HepG2 (cell line): ENCODE measurements around the gene EEIG1. TPM values are rescaled to one million over a fixed set of nuclear protein-coding genes. Genes with fewer than 3 reads are reported as not detected.
A peak's percentile ranks its signal among the peaks of the same experiment; 100 is the strongest.

Experiments used
- EZH2 ChIP-seq: conservative IDR thresholded peaks from 2 replicates; pipeline ENCODE4 v1.6.1; 2012; ENCODE audit warnings: mild to moderate bottlenecking, low read depth, low read length, moderate library complexity
- GATAD2A ChIP-seq: IDR thresholded peaks from 2 replicates; pipeline ENCODE4 v1.6.1; 2016
- HNRNPUL1 ChIP-seq: fragments of 200-400 bp; formaldehyde crosslinking; IDR thresholded peaks from 2 replicates; pipeline ENCODE4 v1.6.1; 2017; ENCODE audit warnings: low read depth, mild to moderate bottlenecking, low read length, moderate library complexity
- MBNL3 ChIP-seq: fragments of 250-450 bp; sonication (Bioruptor Pico); conservative IDR thresholded peaks from 2 replicates; pipeline ENCODE4 v1.8.0; 2022; ENCODE audit warnings: mild to moderate bottlenecking, inconsistent platforms
- MEIS1 ChIP-seq: sonication (generic); formaldehyde crosslinking; IDR thresholded peaks from 2 replicates; pipeline ENCODE4 v1.9.0; 2021; ENCODE audit warnings: mild to moderate bottlenecking, missing genetic modification reagents, moderate library complexity, borderline replicate concordance
- SALL1 ChIP-seq: sonication (generic); formaldehyde crosslinking; IDR thresholded peaks from 2 replicates; pipeline ENCODE4 v1.8.0; 2022; ENCODE audit warnings: mild to moderate bottlenecking, missing genetic modification reagents
- YEATS4 ChIP-seq: sonication (generic); formaldehyde crosslinking; IDR thresholded peaks from 2 replicates; pipeline ENCODE4 v1.4.0; 2020; ENCODE audit warnings: missing genetic modification reagents, borderline replicate concordance
- ZMYM2 ChIP-seq: sonication (generic); formaldehyde crosslinking; IDR thresholded peaks from 2 replicates; pipeline ENCODE4 v1.8.0; 2022; ENCODE audit warnings: mild to moderate bottlenecking, missing genetic modification reagents
- ZNF263 ChIP-seq: sonication (generic); formaldehyde crosslinking; IDR thresholded peaks from 2 replicates; pipeline ENCODE4 v1.4.0; 2020; ENCODE audit warnings: missing genetic modification reagents
- ZNF337 ChIP-seq: sonication (generic); formaldehyde crosslinking; IDR thresholded peaks from 2 replicates; pipeline ENCODE4 v1.5.1; 2020; ENCODE audit warnings: missing genetic modification reagents, low read depth, mild to moderate bottlenecking, borderline replicate concordance
- ZNF709 ChIP-seq: sonication (generic); formaldehyde crosslinking; IDR thresholded peaks from 2 replicates; pipeline ENCODE4 v1.5.0; 2020; ENCODE audit warnings: mild to moderate bottlenecking, missing genetic modification reagents
- polyA plus RNA-seq, 8 experiments: library from polyadenylated mRNA; depleted of rRNA in 3 of 8; stranded (reverse) in 7 of 8; unstranded in 1 of 8; fragments of >200 nt; fragmentation: Illumina TruSeq in 4 of 8; extraction: Trizol in 4 of 8; gene quantifications; 2 replicates each; pipeline versions ENCODE4 v1.2.1 to v1.2.3, GENCODE V29; 2011 to 2016; ENCODE audit warnings: low read depth in 4 of 8, missing spikeins in 1 of 8, mixed read lengths in 1 of 8; ENCODE audit not compliant: insufficient read depth in 1 of 8
- total RNA-seq, 5 experiments: library from RNA; depleted of rRNA; stranded (reverse); fragments of >200 nt; fragmentation: Illumina TruSeq; extraction: Trizol; gene quantifications; 2 replicates each; pipeline ENCODE4 v1.2.3, GENCODE V29; 2016; ENCODE audit warnings: low read depth in 1 of 5
- TF ChIP-seq, protein P1 (sequence below): IDR thresholded peaks from 2 replicates; pipeline ENCODE4 v1.4.0; 2020; ENCODE audit warnings: mild to moderate bottlenecking, missing genetic modification reagents
- TF ChIP-seq, protein P2 (sequence below): sonication (generic); formaldehyde crosslinking; IDR thresholded peaks from 2 replicates; pipeline ENCODE4 v1.4.0; 2020; ENCODE audit warnings: missing genetic modification reagents, borderline replicate concordance
- TF ChIP-seq, protein P3 (sequence below): sonication (generic); formaldehyde crosslinking; conservative IDR thresholded peaks from 2 replicates; pipeline ENCODE4 v1.4.0; 2020; ENCODE audit warnings: missing genetic modification reagents
- TF ChIP-seq, protein P4 (sequence below): IDR thresholded peaks from 2 replicates; pipeline ENCODE4 v1.6.1; 2016; ENCODE audit warnings: low read depth, control low read depth
- TF ChIP-seq, protein P5 (sequence below): sonication (generic); formaldehyde crosslinking; IDR thresholded peaks from 2 replicates; pipeline ENCODE4 v1.5.0; 2020; ENCODE audit warnings: missing genetic modification reagents
- TF ChIP-seq, protein P6 (sequence below): sonication (generic); formaldehyde crosslinking; IDR thresholded peaks from 2 replicates; pipeline ENCODE4 v1.9.0; 2021; ENCODE audit warnings: missing genetic modification reagents, borderline replicate concordance

EEIG1 gene
- total and polyA plus RNA-seq, 2 of the 13 experiments (the other 11 are each of a cell fraction or from before 2014, with no cell fraction given): 16.6 to 25.2 TPM

DNA sequence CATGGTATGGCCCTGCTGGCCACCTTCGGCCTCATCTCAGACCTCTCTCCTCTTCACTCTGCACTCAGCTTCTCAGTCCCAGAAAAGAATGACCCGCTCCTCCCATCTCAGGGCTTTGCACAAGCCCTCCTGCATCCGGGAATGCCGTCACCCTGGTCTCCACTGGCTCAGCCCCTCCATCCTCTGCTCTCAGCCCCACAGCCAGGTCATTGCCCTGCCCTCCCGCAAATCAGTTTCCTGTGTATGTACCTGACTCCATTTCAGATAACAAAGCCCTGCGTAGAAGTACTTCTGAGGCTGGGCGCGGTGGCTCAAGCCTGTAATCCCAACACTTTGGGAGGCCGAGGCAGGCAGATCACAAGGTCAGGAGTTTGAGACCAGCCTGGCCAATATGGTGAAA, 28.9 kb upstream of the EEIG1 start (continued):
- TF ChIP-seq, protein P1, sequence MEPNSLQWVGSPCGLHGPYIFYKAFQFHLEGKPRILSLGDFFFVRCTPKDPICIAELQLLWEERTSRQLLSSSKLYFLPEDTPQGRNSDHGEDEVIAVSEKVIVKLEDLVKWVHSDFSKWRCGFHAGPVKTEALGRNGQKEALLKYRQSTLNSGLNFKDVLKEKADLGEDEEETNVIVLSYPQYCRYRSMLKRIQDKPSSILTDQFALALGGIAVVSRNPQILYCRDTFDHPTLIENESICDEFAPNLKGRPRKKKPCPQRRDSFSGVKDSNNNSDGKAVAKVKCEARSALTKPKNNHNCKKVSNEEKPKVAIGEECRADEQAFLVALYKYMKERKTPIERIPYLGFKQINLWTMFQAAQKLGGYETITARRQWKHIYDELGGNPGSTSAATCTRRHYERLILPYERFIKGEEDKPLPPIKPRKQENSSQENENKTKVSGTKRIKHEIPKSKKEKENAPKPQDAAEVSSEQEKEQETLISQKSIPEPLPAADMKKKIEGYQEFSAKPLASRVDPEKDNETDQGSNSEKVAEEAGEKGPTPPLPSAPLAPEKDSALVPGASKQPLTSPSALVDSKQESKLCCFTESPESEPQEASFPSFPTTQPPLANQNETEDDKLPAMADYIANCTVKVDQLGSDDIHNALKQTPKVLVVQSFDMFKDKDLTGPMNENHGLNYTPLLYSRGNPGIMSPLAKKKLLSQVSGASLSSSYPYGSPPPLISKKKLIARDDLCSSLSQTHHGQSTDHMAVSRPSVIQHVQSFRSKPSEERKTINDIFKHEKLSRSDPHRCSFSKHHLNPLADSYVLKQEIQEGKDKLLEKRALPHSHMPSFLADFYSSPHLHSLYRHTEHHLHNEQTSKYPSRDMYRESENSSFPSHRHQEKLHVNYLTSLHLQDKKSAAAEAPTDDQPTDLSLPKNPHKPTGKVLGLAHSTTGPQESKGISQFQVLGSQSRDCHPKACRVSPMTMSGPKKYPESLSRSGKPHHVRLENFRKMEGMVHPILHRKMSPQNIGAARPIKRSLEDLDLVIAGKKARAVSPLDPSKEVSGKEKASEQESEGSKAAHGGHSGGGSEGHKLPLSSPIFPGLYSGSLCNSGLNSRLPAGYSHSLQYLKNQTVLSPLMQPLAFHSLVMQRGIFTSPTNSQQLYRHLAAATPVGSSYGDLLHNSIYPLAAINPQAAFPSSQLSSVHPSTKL: peak; percentile 39; the same call in 1 of the 2 replicates
- TF ChIP-seq GATAD2A (CRISPR knock-in tag) (peak; percentile 40), ZNF337 (CRISPR knock-in tag) (no peak), EZH2 (no peak), ZNF709 (CRISPR knock-in tag) (no peak), HNRNPUL1 (no peak), ZNF263 (peak; percentile 28; the same call in 1 of the 2 replicates), MEIS1 (no peak), YEATS4 (CRISPR knock-in tag) (no peak), ZMYM2 (CRISPR knock-in tag) (0 out of 2 replicates have a peak, but pooled peaks have one; percentile 53), SALL1 (CRISPR knock-in tag) (peak; percentile 57), MBNL3 (CRISPR knock-in tag) (no peak)
- TF ChIP-seq, protein P2, sequence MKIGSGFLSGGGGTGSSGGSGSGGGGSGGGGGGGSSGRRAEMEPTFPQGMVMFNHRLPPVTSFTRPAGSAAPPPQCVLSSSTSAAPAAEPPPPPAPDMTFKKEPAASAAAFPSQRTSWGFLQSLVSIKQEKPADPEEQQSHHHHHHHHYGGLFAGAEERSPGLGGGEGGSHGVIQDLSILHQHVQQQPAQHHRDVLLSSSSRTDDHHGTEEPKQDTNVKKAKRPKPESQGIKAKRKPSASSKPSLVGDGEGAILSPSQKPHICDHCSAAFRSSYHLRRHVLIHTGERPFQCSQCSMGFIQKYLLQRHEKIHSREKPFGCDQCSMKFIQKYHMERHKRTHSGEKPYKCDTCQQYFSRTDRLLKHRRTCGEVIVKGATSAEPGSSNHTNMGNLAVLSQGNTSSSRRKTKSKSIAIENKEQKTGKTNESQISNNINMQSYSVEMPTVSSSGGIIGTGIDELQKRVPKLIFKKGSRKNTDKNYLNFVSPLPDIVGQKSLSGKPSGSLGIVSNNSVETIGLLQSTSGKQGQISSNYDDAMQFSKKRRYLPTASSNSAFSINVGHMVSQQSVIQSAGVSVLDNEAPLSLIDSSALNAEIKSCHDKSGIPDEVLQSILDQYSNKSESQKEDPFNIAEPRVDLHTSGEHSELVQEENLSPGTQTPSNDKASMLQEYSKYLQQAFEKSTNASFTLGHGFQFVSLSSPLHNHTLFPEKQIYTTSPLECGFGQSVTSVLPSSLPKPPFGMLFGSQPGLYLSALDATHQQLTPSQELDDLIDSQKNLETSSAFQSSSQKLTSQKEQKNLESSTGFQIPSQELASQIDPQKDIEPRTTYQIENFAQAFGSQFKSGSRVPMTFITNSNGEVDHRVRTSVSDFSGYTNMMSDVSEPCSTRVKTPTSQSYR (CRISPR knock-in tag): no peak
- TF ChIP-seq, protein P3, sequence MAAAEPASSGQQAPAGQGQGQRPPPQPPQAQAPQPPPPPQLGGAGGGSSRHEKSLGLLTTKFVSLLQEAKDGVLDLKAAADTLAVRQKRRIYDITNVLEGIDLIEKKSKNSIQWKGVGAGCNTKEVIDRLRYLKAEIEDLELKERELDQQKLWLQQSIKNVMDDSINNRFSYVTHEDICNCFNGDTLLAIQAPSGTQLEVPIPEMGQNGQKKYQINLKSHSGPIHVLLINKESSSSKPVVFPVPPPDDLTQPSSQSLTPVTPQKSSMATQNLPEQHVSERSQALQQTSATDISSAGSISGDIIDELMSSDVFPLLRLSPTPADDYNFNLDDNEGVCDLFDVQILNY (CRISPR knock-in tag): no peak
- TF ChIP-seq, protein P4, sequence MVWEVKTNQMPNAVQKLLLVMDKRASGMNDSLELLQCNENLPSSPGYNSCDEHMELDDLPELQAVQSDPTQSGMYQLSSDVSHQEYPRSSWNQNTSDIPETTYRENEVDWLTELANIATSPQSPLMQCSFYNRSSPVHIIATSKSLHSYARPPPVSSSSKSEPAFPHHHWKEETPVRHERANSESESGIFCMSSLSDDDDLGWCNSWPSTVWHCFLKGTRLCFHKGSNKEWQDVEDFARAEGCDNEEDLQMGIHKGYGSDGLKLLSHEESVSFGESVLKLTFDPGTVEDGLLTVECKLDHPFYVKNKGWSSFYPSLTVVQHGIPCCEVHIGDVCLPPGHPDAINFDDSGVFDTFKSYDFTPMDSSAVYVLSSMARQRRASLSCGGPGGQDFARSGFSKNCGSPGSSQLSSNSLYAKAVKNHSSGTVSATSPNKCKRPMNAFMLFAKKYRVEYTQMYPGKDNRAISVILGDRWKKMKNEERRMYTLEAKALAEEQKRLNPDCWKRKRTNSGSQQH: no peak
- TF ChIP-seq, protein P5, sequence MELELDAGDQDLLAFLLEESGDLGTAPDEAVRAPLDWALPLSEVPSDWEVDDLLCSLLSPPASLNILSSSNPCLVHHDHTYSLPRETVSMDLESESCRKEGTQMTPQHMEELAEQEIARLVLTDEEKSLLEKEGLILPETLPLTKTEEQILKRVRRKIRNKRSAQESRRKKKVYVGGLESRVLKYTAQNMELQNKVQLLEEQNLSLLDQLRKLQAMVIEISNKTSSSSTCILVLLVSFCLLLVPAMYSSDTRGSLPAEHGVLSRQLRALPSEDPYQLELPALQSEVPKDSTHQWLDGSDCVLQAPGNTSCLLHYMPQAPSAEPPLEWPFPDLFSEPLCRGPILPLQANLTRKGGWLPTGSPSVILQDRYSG (CRISPR knock-in tag): no peak
- TF ChIP-seq, protein P6, sequence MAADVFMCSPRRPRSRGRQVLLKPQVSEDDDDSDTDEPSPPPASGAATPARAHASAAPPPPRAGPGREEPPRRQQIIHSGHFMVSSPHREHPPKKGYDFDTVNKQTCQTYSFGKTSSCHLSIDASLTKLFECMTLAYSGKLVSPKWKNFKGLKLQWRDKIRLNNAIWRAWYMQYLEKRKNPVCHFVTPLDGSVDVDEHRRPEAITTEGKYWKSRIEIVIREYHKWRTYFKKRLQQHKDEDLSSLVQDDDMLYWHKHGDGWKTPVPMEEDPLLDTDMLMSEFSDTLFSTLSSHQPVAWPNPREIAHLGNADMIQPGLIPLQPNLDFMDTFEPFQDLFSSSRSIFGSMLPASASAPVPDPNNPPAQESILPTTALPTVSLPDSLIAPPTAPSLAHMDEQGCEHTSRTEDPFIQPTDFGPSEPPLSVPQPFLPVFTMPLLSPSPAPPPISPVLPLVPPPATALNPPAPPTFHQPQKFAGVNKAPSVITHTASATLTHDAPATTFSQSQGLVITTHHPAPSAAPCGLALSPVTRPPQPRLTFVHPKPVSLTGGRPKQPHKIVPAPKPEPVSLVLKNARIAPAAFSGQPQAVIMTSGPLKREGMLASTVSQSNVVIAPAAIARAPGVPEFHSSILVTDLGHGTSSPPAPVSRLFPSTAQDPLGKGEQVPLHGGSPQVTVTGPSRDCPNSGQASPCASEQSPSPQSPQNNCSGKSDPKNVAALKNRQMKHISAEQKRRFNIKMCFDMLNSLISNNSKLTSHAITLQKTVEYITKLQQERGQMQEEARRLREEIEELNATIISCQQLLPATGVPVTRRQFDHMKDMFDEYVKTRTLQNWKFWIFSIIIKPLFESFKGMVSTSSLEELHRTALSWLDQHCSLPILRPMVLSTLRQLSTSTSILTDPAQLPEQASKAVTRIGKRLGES (CRISPR knock-in tag): no peak
